Esophagus muscularis mucosa (tissue), 4 donors: ENCODE results near the gene INHBC. TPM values are rescaled to one million over a fixed set of nuclear protein-coding genes. Genes with fewer than 3 reads are reported as not detected.

Experiments used
- DNase-seq: peaks from one replicate; pipeline ENCODE4 v3.0.0-alpha.2; 2017; ENCODE audit errors: extremely low spot score
- H3K27ac ChIP-seq, 4 donors: fragments of 200-600 bp; sonication (generic); replicated peaks in 1 of 4; 1 replicate in 3 of 4; 2 replicates in 1 of 4; pipeline ENCODE4 v1.5.1; 2016 to 2019; ENCODE audit warnings: mild to moderate bottlenecking in 1 of 4
- H3K27me3 ChIP-seq, 4 donors: fragments of 200-600 bp; sonication (generic); one replicate each; pipeline versions ENCODE4 v1.5.1 to v1.6.0; 2016 to 2019
- H3K36me3 ChIP-seq, 4 donors: fragments of 200-600 bp; sonication (generic); one replicate each; pipeline ENCODE4 v1.5.1; 2016 to 2019
- H3K4me1 ChIP-seq, 4 donors: fragments of 200-600 bp; sonication (generic); one replicate each; pipeline ENCODE4 v1.5.1; 2016 to 2019
- H3K4me3 ChIP-seq, 4 donors: fragments of 200-600 bp; sonication (generic); 1 replicate in 2 of 4; 2 replicates in 2 of 4; pipeline ENCODE4 v1.5.1; 2016 to 2019; ENCODE audit warnings: mild to moderate bottlenecking in 4 of 4, moderate library complexity in 1 of 4
- H3K9me3 ChIP-seq, 4 donors: fragments of 200-600 bp; sonication (generic); 1 replicate in 3 of 4; 2 replicates in 1 of 4; pipeline ENCODE4 v1.5.1; 2016 to 2019
- EP300 ChIP-seq: sonication (generic); formaldehyde crosslinking; IDR thresholded peaks from one replicate; pipeline ENCODE4 v1.6.1; 2017; ENCODE audit warnings: antibody characterized with exemption
- POLR2A ChIP-seq: fragments of 450-650 bp; IDR thresholded peaks from one replicate; pipeline ENCODE4 v1.6.1; 2017; ENCODE audit warnings: antibody characterized with exemption, moderate library complexity, mild to moderate bottlenecking, low read depth
- POLR2AphosphoS5 ChIP-seq, 2 donors: sonication (generic); formaldehyde crosslinking; IDR thresholded peaks; one replicate each; pipeline ENCODE4 v1.6.1; 2017; ENCODE audit warnings: antibody characterized with exemption in 2 of 2
- WGBS: methylation state at CpG from one replicate; pipeline ENCODE4 v1.1.5; 2018; 5-methylcytosine and 5-hydroxymethylcytosine counted together
- intact Hi-C: fragments of 100-400 bp; cut with DNase I; formaldehyde crosslinking; loops from one replicate; pipeline ENCODE4 v1.15.1; 2023
- total RNA-seq, 4 donors: library from RNA; depleted of rRNA; stranded (reverse); fragments of >200 nt; gene quantifications; one replicate each; pipeline versions ENCODE4 v1.1.0 to v1.2.1, GENCODE V29; 2016
- TF ChIP-seq, protein P1 (sequence below), 3 experiments: fragments of 200-600 bp in 2 of 3; fragments of 450-650 bp in 1 of 3; sonication (generic) in 2 of 3; IDR thresholded peaks; one replicate each; pipeline ENCODE4 v1.5.1; 2017 to 2019; ENCODE audit warnings: antibody characterized with exemption in 3 of 3, mild to moderate bottlenecking in 2 of 3, moderate library complexity in 1 of 3

INHBC gene
- total RNA-seq, 4 donors from 2014 or later, result not detected

DNA sequence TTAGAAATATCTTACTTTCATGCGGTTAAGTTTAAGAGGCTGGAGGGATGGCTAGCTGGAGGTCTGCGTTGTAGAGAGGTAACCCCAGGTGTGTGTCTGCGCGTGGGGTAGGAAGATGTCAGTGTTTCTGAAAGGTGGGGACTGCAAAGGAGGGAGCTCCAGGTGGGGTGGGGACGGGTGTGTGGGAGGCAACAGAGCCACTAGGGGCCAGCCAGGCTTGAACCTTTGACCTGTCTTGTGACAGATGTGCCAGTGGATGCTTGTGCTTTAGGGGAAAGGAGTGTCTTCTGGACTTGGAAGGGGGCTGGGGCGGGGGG lies 25.8 kb downstream of the INHBC start:
- Histone ChIP-seq H3K27me3 (peaks cover 0 to 17% (median 4%) of the 10 kb centered on the region in 4 donors), H3K36me3 (no peaks in the 10 kb centered on the region), H3K27ac (peak overlapping the region in 2 of 4 donors; percentile 73 to 83), H3K4me1 (peaks cover 23 to 44% (median 40%) of the 10 kb centered on the region in 4 donors), H3K4me3 (peak overlapping the region; percentile 64 to 79 (median 66)), H3K9me3 (no peaks in the 10 kb centered on the region)
- TF ChIP-seq EP300, result no peak
- no peak for DNase-seq
- intact Hi-C loops, result loop anchor here (2.0 kb wide), 1 partner anchor 88 kb away; no protein-coding TSS in a partner anchor
- 5% methylated on average over 5 of the region's 6 CpGs for WGBS

DNA sequence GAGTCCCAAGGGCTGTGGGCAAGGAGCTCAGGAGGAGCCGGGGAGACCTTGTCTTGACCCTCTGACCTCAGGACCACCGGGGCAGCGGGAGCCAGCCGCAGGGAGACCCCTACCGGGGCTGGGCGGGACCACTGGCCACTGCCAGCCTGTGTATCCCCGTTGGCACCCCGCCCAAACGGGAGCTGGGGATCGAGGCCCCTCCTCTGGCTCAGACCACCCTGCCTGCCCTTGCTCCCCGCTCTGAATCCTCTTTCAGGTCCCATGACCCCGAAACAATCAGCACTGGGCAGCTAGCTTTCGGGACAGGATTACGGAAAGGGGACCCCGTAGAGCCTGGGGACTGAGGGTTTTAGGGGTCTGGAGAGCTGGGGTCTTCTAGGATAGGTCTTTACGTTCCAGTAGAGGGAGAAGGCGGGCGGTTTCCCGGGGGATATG lies 26.3 kb downstream of the INHBC start:
- 3% methylated on average over 9 of the region's 19 CpGs for WGBS
- intact Hi-C loops, result loop anchor here (2.0 kb wide), 1 partner anchor 88 kb away; no protein-coding TSS in a partner anchor
- peaks cover 0 to 13% (median 4%) of the 10 kb centered on the region in 4 donors for H3K27me3 ChIP-seq
- no peaks in the 10 kb centered on the region for H3K36me3 ChIP-seq
- TF ChIP-seq, protein P1, sequence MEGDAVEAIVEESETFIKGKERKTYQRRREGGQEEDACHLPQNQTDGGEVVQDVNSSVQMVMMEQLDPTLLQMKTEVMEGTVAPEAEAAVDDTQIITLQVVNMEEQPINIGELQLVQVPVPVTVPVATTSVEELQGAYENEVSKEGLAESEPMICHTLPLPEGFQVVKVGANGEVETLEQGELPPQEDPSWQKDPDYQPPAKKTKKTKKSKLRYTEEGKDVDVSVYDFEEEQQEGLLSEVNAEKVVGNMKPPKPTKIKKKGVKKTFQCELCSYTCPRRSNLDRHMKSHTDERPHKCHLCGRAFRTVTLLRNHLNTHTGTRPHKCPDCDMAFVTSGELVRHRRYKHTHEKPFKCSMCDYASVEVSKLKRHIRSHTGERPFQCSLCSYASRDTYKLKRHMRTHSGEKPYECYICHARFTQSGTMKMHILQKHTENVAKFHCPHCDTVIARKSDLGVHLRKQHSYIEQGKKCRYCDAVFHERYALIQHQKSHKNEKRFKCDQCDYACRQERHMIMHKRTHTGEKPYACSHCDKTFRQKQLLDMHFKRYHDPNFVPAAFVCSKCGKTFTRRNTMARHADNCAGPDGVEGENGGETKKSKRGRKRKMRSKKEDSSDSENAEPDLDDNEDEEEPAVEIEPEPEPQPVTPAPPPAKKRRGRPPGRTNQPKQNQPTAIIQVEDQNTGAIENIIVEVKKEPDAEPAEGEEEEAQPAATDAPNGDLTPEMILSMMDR (IDR thresholded peaks at IDR 0.05), result no peak
- TF ChIP-seq POLR2A (no peak), POLR2AphosphoS5 (IDR thresholded peaks at IDR 0.05) (no peak), EP300 (no peak)
- peak overlapping the region; percentile 64 to 79 (median 66) for H3K4me3 ChIP-seq
- H3K27ac ChIP-seq, result peak overlapping the region in 1 of 4 donors; percentile 83
- peaks cover 23 to 44% (median 40%) of the 10 kb centered on the region in 4 donors for H3K4me1 ChIP-seq
- DNase-seq, result no peak
- H3K9me3 ChIP-seq, result no peaks in the 10 kb centered on the region

DNA sequence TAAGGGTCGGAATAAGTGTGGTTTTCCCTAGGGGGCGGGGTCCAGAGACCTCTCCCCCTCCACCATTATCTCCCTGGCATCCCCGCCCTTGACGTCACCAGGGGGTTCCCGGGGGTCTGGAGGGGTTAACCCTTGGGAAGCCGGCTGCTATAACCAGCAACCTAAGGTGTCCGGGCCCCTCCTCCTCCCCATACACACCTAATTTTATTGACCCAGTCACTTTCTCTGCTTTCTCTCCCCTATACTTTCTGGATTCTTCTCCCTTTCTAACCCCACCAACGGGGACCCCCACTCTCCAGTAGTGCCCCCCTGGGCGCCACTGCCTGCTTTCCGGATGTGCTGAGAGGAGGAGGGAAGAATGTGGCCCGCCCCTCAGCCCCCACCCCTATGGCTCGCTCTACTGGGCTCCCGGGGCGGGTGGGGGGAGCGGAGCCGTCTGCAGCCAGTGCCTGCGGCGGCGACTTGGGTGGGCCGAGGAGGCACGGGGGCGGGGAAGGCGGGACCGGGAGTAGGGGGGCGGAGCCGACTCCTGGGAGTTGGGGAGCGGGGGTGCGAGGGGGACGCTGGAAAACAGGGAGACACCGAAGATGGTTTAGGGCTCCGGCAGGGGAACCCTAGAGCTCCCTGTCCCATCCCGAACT lies 26.8 kb downstream of the INHBC start:
- Histone ChIP-seq H3K27me3 (peaks cover 0 to 13% (median 4%) of the 10 kb centered on the region in 4 donors), H3K9me3 (no peaks in the 10 kb centered on the region), H3K4me1 (peaks cover 23 to 44% (median 40%) of the 10 kb centered on the region in 4 donors), H3K4me3 (peak overlapping the region; percentile 64 to 79 (median 66)), H3K27ac (peak overlapping the region; percentile 80 to 85 (median 82)), H3K36me3 (no peaks in the 10 kb centered on the region)
- under 1% methylated on average over 20 of the region's 32 CpGs for WGBS
- TF ChIP-seq POLR2A (no peak), EP300 (no peak), POLR2AphosphoS5 (IDR thresholded peaks at IDR 0.05) (no peak)
- TF ChIP-seq, protein P1 (IDR thresholded peaks at IDR 0.05), result no peak
- DNase-seq, result no peak
- intact Hi-C loops, result loop anchor here (2.0 kb wide), 1 partner anchor 87 kb away; no protein-coding TSS in a partner anchor

- intact Hi-C loops, result loop anchor here (2.0 kb wide), 1 partner anchor 87 kb away; no protein-coding TSS in a partner anchor
- H3K27ac ChIP-seq, result peak overlapping the region; percentile 80 to 85 (median 82)
Measured at GRCh38 chr12:57461917-57462250, 27.3 kb downstream of the INHBC start.

More at GRCh38 chr12:57461917-57462250, 27.3 kb downstream of the INHBC start:
- Histone ChIP-seq H3K4me3 (peak overlapping the region; percentile 64 to 79 (median 66)), H3K9me3 (no peaks in the 10 kb centered on the region), H3K27me3 (peaks cover 0 to 14% (median 4%) of the 10 kb centered on the region in 4 donors), H3K36me3 (no peaks in the 10 kb centered on the region), H3K4me1 (peaks cover 23 to 44% (median 40%) of the 10 kb centered on the region in 4 donors)
- no peak for TF ChIP-seq POLR2A
- TF ChIP-seq POLR2AphosphoS5 (IDR thresholded peaks at IDR 0.05), result no peak
- TF ChIP-seq EP300, result no peak
- TF ChIP-seq, protein P1 (IDR thresholded peaks at IDR 0.05), result no peak
- no peak for DNase-seq
- 0% methylated on average over 8 of the region's 9 CpGs for WGBS
